A673 (cell line): ENCODE data around the gene SAMD14. TPM values are rescaled to one million over a fixed set of nuclear protein-coding genes. Genes with fewer than 3 reads are reported as not detected.

Experiments
- BruUV-seq: library from RNA; stranded (reverse); fragments of 400-500 nt; replicated peaks from 2 replicates; lab custom pipeline; 2021; lab: Mats Ljungman, UMichigan
- CTCF ChIA-PET: fragments of 300-600 bp; sonication (Branson Sonifier 250); formaldehyde crosslinking; loops from one replicate; lab custom pipeline; 2022; ENCODE audit warnings: antibody characterized with exemption; lab: Charles Lee
- POLR2A ChIA-PET: fragments of 300-600 bp; sonication (Branson Sonifier 250); formaldehyde crosslinking; loops from one replicate; lab custom pipeline; 2022; ENCODE audit warnings: antibody characterized with exemption; ENCODE audit not compliant: low non-redundant PET; lab: Charles Lee
- DNase-seq: peaks from one replicate; pipeline ENCODE4 v3.0.0-alpha.2; 2015; ENCODE audit warnings: low spot score
- H3K27ac ChIP-seq: fragments of 200-600 bp; sonication (generic); 2 replicates; pipeline ENCODE4 v1.5.1; 2016; ENCODE audit warnings: mixed run types, low read depth, mild to moderate bottlenecking, mixed read lengths, antibody characterized with exemption, low read length; ENCODE audit not compliant: poor library complexity, severe bottlenecking
- H3K27me3 ChIP-seq: fragments of 200-600 bp; sonication (generic); replicated peaks from 2 replicates; pipeline ENCODE4 v1.6.1; 2017; ENCODE audit warnings: mixed run types, low read depth, mild to moderate bottlenecking, mixed read lengths, antibody characterized with exemption, low read length; ENCODE audit not compliant: insufficient read depth, poor library complexity
- H3K36me3 ChIP-seq: fragments of 200-600 bp; sonication (generic); 2 replicates; pipeline ENCODE4 v1.6.1; 2016; ENCODE audit warnings: mixed run types, mild to moderate bottlenecking, mixed read lengths, antibody characterized with exemption, low read length; ENCODE audit not compliant: insufficient read depth, poor library complexity, severe bottlenecking
- H3K4me1 ChIP-seq: fragments of 200-600 bp; sonication (generic); 2 replicates; pipeline ENCODE4 v1.6.1; 2017; ENCODE audit warnings: mixed run types, mild to moderate bottlenecking, mixed read lengths, antibody characterized with exemption, low read length; ENCODE audit not compliant: insufficient read depth, poor library complexity, severe bottlenecking
- H3K4me3 ChIP-seq: fragments of 200-600 bp; sonication (generic); 2 replicates; pipeline ENCODE4 v1.5.1; 2016; ENCODE audit warnings: low read depth, mixed run types, mild to moderate bottlenecking, mixed read lengths, low read length; ENCODE audit not compliant: poor library complexity, severe bottlenecking
- H3K9me3 ChIP-seq: fragments of 200-600 bp; sonication (generic); 2 replicates; pipeline ENCODE4 v1.6.1; 2016; ENCODE audit warnings: mixed run types, low read depth, mild to moderate bottlenecking, mixed read lengths, antibody characterized with exemption, low read length; ENCODE audit not compliant: poor library complexity, severe bottlenecking
- CTCF ChIP-seq: fragments of 300-800, 200-600 bp; sonication (generic); conservative IDR thresholded peaks from 2 replicates; pipeline ENCODE4 v1.5.1; 2017; ENCODE audit warnings: low read depth, mild to moderate bottlenecking, antibody characterized with exemption, low read length, moderate library complexity, mixed read lengths
- EZH2 ChIP-seq: fragments of 200-600 bp; sonication (generic); IDR thresholded peaks from 2 replicates; pipeline ENCODE4 v1.6.1; 2017; ENCODE audit warnings: borderline replicate concordance, low read depth, mild to moderate bottlenecking, mixed read lengths, antibody characterized with exemption, low read length; ENCODE audit not compliant: poor library complexity, severe bottlenecking
- intact Hi-C: fragments of 100-400 bp; cut with micrococcal nuclease; formaldehyde crosslinking; loops from one replicate; pipeline ENCODE4 v1.10.0; 2022; ENCODE audit not compliant: unreplicated experiment
- total RNA-seq: library from RNA; stranded (reverse); gene quantifications from 2 replicates; pipeline ENCODE4 v1.2.3, GENCODE V29; 2021

The SAMD14 gene
- total RNA-seq, 1 experiment from 2014 or later: 45.0 TPM

DNA sequence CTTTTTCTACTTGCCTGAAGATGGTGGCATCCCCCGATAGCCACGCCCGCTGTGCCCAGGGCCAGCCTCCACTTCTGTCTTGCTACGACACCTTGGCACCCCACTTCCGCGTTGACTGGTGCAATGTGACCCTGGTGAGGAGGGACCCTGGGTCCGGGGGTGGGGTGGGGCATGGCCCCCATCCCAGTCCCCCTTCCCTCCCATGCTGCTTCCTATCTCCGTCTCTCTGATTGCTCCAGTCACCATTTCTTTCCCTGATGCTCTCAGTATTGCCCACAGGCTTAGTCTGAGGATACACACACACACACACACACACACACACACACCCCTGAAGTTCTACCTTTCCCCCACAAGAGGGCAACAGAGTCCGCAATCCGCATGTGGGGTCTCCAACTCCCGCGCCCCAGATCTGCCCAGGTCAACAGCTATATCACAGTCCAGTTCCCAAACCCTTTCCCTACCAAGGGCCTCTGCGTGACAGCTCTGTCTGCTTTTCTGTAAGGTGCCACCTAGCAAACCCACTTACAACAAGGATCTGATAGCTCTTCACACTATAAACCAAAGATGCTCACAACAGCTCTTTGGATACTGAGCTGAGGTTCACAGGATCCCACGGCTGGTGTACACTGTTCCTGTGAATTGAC is 39.3 kb upstream of the SAMD14 start:
- ChIA-PET CTCF (interaction anchor here (0.6 to 1.4 kb wide), 13 partner anchors 8 to 1325 kb away, joined by 3 to 22 read pairs (median 5); no protein-coding TSS in a partner anchor), POLR2A (no interaction called here)
- intact Hi-C loops: loop anchor here (1.0 to 10.0 kb wide), 2 partner anchors 29 to 126 kb away; no protein-coding TSS in a partner anchor
- no TSS peak for BruUV-seq
- Histone ChIP-seq H3K4me3 (no peak overlapping the region), H3K27ac (no peak overlapping the region), H3K36me3 (no peaks in the 10 kb centered on the region), H3K27me3 (no peaks in the 10 kb centered on the region), H3K4me1 (no peaks in the 10 kb centered on the region), H3K9me3 (no peaks in the 10 kb centered on the region)
- TF ChIP-seq CTCF (peak; percentile 87), EZH2 (no peak)
- peak; percentile 79 for DNase-seq

- intact Hi-C loops: loop anchor here (10.0 kb wide), 1 partner anchor 126 kb away; no protein-coding TSS in a partner anchor
- DNase-seq: no peak
- ChIA-PET POLR2A (no interaction called here), CTCF (interaction anchor here (0.8 kb wide), 1 partner anchor 74 kb away, joined by 3 read pairs; no protein-coding TSS in a partner anchor)
- Histone ChIP-seq H3K4me1 (no peaks in the 10 kb centered on the region), H3K27me3 (no peaks in the 10 kb centered on the region), H3K36me3 (no peaks in the 10 kb centered on the region), H3K27ac (no peak overlapping the region), H3K4me3 (no peak overlapping the region), H3K9me3 (no peaks in the 10 kb centered on the region)
- no TSS peak for BruUV-seq
- TF ChIP-seq CTCF (no peak), EZH2 (no peak)
Measured at GRCh38 chr17:50168319-50168718, 38.4 kb upstream of the SAMD14 start.

DNA sequence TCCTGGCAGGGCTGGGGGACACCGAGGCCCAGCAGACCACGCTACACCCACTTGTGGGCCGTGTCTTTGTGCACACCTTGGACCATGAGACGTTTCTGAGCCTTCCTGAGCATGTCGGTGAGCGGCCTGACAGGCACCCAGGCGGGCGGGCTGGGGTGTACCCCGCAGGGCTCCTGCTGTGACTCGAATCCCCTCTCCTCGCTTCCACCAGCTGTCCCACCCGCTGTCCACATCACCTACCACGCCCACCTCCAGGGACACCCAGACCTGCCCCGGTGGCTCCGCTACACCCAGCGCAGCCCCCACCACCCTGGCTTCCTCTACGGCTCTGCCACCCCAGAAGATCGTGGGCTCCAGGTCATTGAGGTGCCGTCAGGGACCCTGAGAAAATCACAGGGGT is 37.4 kb upstream of the SAMD14 start:
- no TSS peak for BruUV-seq
- no peak overlapping the region for H3K4me3 ChIP-seq
- intact Hi-C loops: loop anchor here (10.0 kb wide), 1 partner anchor 127 kb away; no protein-coding TSS in a partner anchor
- H3K4me1 ChIP-seq: no peaks in the 10 kb centered on the region
- ChIA-PET POLR2A (no interaction called here), CTCF (no interaction called here)
- no peaks in the 10 kb centered on the region for H3K27me3 ChIP-seq
- no peak for DNase-seq
- no peaks in the 10 kb centered on the region for H3K9me3 ChIP-seq
- TF ChIP-seq EZH2: no peak
- TF ChIP-seq CTCF: no peak
- H3K36me3 ChIP-seq: no peaks in the 10 kb centered on the region
- H3K27ac ChIP-seq: no peak overlapping the region
